GM18517 (cell line): ENCODE measurements around the gene PITPNM1.

Source experiments
- ATAC-seq: cut with Tn5 transposase; IDR thresholded peaks from one replicate; pipeline ENCODE4 v1.9.1; 2021; ENCODE audit warnings: mild to moderate bottlenecking, moderate library complexity; ENCODE audit not compliant: unreplicated experiment

Gene PITPNM1

DNA sequence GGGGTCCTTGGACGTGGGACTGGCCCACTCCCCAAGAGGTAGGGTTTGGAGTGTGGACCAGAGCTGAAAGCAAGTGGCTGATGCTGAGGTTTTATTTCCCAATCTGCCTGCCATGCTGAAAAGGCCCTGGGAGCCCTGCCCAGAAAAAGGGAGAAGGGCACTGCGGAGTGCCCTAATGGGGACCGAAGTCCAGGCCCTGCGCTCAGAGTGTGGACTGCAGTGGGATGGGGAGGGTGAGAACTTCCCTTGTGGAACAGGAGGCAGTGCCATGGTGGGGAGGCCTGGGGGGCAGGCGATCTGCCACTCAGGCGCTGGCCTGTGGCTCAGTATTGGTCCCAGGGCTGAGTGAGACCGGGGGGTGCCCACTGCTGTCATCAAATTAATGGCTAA lies 56.9 kb downstream of the PITPNM1 start:
- ATAC-seq = no peak

DNA sequence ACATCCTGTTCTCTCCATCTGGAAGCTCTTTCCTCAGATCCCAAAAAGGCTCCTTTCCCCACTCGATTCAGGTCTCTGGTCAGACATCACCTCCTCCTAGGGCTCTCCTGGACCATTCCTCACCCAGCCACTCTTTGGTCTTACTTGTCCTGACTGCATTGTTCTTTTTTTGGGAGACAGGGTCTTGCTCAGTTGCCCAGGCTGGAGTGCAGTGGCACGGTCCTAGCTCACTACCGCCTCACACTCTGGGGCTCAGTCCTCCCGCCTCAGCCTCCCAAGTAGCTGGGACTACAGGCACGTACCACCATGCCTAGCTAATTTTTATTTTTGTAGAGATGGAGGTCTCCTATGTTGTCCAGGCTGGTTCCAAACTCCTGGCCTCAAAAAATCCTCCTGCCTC lies 59.6 kb downstream of the PITPNM1 start:
- no peak for ATAC-seq

DNA sequence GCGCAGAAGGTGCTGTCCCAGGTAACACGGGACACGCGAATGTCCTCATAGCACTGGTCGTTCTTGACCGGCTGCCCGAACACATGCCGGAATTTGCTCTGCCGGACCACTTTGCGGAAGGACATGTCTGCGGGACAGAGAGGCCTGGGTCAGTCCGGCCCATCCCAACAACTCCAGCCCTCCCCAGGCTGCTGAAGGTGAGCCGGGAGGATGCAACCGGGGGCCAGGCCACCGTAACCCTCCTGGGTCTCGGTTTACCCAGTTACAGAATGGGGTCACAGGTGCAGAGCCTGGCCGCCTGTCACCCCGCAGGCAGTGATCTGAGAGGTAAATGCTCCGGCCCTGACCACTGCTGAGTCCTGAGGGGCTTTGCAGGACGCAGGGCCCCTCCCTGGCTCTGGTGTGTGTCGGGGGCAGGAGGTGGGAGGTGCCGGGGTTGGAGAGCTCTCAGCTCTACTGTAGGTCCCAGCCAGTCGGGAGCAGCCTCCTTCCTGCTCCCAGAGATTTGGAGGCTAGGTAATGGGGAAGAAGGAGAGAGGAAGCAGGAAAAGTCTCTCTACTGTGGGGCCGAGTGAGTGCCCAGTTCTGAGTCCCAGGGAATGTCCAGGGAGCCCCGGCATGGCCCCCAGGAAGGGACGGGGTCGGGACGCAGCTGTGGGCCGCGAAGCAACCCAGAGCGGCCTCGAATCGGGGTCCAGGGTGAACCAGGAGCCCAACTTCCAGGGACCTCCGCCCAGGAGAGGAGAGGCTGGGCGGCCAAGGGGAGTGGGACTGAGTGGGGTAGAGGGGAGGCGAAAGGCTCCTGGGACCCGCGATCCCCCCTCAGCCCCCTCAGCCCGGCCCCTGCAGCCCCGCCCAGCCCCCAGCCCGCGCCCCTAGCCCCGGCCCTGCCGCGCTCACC lies 62.4 kb downstream of the PITPNM1 start:
- no peak for ATAC-seq
